GM10266 (cell line): Measurements from ENCODE around the gene CD4.
"Not testable (repeated sequence)": the region's sequence is repeated elsewhere in the genome, so short reads cannot be mapped to it uniquely, and the experiment has no call there.

Experiments
- DNase-seq: peaks from one replicate; pipeline ENCODE4 v3.0.0; 2012; ENCODE audit errors: extremely low spot score
- TF ChIP-seq, protein P1 (sequence below): IDR thresholded peaks from 2 replicates; pipeline ENCODE4 v1.5.1; 2012; ENCODE audit warnings: mild to moderate bottlenecking, low read depth; ENCODE audit not compliant: control insufficient read depth, insufficient read depth; ENCODE audit errors: missing control alignments

CD4 gene

DNA sequence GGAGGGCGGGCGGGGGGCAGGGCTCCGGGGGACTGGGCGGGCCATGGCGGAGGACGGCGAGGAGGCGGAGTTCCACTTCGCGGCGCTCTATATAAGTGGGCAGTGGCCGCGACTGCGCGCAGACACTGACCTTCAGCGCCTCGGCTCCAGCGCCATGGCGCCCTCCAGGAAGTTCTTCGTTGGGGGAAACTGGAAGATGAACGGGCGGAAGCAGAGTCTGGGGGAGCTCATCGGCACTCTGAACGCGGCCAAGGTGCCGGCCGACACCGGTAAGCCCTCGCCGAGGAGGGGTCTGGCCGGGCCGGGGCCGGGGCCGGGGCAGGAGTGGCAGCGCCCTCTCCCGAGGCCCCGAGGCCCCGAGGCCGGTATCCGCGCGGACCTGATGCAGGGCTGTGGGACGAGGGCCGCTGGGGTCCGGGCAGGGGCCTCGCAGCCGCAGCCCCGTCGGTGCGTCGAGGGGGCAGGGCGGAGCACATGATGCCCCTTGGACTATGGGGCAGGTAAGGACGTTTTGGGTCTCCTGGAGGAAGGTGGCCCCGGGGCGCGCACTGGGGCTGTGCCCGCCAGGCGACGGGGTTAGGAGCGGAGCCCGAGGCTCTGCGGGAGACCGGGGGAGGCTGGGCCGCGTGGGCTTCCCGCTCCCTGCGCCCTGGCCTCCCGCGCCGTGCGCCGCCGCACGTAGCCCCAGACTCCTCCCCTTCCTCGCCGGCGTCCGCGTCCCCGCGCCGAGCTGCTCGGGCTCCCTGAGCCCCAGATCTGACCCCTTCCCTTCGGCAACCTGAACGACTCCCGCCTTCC lies 78.3 kb downstream of the CD4 start, which contains the start of gene TPI1:
Gene TPI1, plus strand, starts transcription at position 119 of the 798 bp plus-strand sequence. Its CDS starts 36 bp downstream, at position 155.
- TF ChIP-seq, protein P1, sequence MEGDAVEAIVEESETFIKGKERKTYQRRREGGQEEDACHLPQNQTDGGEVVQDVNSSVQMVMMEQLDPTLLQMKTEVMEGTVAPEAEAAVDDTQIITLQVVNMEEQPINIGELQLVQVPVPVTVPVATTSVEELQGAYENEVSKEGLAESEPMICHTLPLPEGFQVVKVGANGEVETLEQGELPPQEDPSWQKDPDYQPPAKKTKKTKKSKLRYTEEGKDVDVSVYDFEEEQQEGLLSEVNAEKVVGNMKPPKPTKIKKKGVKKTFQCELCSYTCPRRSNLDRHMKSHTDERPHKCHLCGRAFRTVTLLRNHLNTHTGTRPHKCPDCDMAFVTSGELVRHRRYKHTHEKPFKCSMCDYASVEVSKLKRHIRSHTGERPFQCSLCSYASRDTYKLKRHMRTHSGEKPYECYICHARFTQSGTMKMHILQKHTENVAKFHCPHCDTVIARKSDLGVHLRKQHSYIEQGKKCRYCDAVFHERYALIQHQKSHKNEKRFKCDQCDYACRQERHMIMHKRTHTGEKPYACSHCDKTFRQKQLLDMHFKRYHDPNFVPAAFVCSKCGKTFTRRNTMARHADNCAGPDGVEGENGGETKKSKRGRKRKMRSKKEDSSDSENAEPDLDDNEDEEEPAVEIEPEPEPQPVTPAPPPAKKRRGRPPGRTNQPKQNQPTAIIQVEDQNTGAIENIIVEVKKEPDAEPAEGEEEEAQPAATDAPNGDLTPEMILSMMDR = no peak
- peak; percentile 96 for DNase-seq

DNA sequence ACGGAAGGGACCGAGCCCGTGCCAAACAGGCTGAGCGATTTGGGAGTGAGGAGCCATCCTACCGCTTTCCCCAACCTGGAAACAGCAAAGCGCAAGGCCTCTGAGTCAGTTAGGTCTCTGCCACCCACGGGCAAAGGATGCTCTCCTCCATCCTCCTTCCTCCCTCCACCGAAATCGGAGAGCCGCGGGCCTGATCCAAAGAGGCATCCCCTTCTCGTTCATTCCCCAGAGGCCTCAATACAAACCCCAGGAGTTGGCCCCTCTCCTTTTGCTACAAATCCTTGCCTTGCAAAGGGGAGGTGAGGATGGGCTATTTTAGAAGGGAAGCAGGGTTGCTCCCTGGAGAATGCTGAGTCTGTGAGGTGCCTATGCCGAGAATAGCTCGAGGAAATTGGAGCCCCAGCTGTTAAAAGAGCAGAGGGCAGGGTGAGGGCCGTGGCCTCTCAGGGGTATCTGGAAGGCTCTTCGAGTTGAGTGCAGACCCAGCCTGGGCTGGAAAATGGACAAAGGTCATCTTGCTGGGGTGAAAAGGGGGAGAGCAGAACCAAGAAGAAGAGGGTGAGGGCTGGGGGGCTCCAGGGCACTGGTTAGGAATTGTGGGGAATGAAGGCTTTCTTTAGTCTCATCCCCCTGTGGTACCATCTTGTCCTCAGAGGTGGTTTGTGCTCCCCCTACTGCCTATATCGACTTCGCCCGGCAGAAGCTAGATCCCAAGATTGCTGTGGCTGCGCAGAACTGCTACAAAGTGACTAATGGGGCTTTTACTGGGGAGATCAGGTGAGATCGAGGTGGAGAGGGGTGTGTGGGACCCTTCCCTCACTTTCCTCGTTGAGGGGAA lies 79.1 kb downstream of the CD4 start:
- DNase-seq = no peak
- TF ChIP-seq, protein P1 = peak; percentile 27

DNA sequence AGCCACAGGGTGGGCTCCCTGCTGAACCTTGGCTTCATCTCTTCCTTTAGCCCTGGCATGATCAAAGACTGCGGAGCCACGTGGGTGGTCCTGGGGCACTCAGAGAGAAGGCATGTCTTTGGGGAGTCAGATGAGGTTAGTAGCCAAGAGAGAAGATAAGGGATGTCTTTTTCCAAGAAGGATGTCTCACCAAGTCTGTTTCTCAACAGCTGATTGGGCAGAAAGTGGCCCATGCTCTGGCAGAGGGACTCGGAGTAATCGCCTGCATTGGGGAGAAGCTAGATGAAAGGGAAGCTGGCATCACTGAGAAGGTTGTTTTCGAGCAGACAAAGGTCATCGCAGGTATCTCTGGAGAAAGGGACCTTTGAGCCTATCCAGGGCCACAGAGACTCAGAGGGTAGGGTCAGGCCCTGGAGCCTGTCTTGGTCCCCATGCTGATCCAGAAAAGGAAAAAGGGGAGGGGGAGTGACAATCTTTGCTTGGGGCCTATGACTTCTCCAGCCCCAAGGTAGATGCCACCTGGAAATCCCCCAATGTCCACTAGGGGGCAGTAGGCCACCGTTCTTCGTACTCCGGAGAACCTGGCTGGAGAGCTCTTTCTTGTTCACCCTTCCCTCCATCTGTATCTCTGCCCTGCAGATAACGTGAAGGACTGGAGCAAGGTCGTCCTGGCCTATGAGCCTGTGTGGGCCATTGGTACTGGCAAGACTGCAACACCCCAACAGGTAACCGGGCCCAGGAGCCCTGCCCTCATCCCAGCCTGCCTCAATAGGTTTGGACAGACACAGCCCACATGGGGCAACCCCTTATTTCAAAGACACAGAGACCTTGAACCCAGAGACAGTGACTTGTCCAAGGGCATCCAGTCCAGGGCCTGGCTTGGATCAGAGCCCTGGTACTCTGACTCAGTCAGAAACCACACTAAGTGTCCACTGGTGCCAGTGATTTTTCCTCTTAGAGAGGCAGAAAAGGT lies 80.0 kb downstream of the CD4 start:
- TF ChIP-seq, protein P1 = peak; percentile 84
- DNase-seq = peak; percentile 85

DNA sequence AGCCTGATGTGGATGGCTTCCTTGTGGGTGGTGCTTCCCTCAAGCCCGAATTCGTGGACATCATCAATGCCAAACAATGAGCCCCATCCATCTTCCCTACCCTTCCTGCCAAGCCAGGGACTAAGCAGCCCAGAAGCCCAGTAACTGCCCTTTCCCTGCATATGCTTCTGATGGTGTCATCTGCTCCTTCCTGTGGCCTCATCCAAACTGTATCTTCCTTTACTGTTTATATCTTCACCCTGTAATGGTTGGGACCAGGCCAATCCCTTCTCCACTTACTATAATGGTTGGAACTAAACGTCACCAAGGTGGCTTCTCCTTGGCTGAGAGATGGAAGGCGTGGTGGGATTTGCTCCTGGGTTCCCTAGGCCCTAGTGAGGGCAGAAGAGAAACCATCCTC lies 81.0 kb downstream of the CD4 start:
- DNase-seq = not testable (repeated sequence)
